MG63 (cell line): ENCODE measurements around the gene TOX2. TPM values are rescaled to one million over a fixed set of nuclear protein-coding genes. Genes with fewer than 3 reads are reported as not detected.

Experiments used
- DNase-seq: peaks from one replicate; pipeline ENCODE4 v3.0.0-alpha.2; 2020
- H3K27me3 ChIP-seq: fragments of 250-450 bp; sonication (Bioruptor Pico); 2 replicates; pipeline ENCODE4 v1.5.1; 2020; ENCODE audit warnings: mild to moderate bottlenecking, moderate library complexity
- H3K36me3 ChIP-seq: fragments of 250-450 bp; sonication (Bioruptor Pico); 2 replicates; pipeline ENCODE4 v1.5.1; 2020; ENCODE audit warnings: mild to moderate bottlenecking, moderate library complexity
- H3K4me3 ChIP-seq: fragments of 250-450 bp; sonication (Bioruptor Pico); 2 replicates; pipeline ENCODE4 v1.5.1; 2020; ENCODE audit warnings: mild to moderate bottlenecking, moderate library complexity
- H3K9me3 ChIP-seq: fragments of 250-450 bp; sonication (Bioruptor Pico); 2 replicates; pipeline ENCODE4 v1.5.1; 2020; ENCODE audit warnings: mild to moderate bottlenecking, moderate library complexity
- total RNA-seq: library from RNA; depleted of rRNA; stranded (reverse); fragments of >200 nt; shearing (Covaris generic); gene quantifications from 2 replicates; pipeline ENCODE4 v1.2.3, GENCODE V29; 2014; ENCODE audit warnings: low replicate concordance

TOX2 gene
- total RNA-seq, 1 experiment from 2014 or later = 0.89 TPM

GRCh38 chr20:44021900-44022299 is 107.2 kb downstream of the TOX2 start:
- DNase-seq = no peak
- Histone ChIP-seq H3K9me3 (no peaks in the 10 kb centered on the region), H3K36me3 (no peaks in the 10 kb centered on the region), H3K27me3 (peaks cover 2% of the 10 kb centered on the region; the same call in 1 of the 2 replicates), H3K4me3 (no peak overlapping the region)

GRCh38 chr20:44022464-44022863 is 107.8 kb downstream of the TOX2 start:
- Histone ChIP-seq H3K4me3 (no peak overlapping the region), H3K27me3 (peaks cover 2% of the 10 kb centered on the region; the same call in 1 of the 2 replicates), H3K9me3 (no peaks in the 10 kb centered on the region), H3K36me3 (no peaks in the 10 kb centered on the region)
- DNase-seq = no peak

- DNase-seq = no peak
- H3K27me3 ChIP-seq = peaks cover 2% of the 10 kb centered on the region; the same call in 1 of the 2 replicates
- H3K4me3 ChIP-seq = no peak overlapping the region
- H3K36me3 ChIP-seq = no peaks in the 10 kb centered on the region
- H3K9me3 ChIP-seq = no peaks in the 10 kb centered on the region
These were observed 109.1 kb downstream of the TOX2 start for GRCh38 chr20:44023515-44024371.

GRCh38 chr20:44024820-44025580 is 110.3 kb downstream of the TOX2 start:
- H3K4me3 ChIP-seq = no peak overlapping the region
- no peak for DNase-seq
- H3K36me3 ChIP-seq = no peaks in the 10 kb centered on the region
- peaks cover 5% of the 10 kb centered on the region for H3K27me3 ChIP-seq
- H3K9me3 ChIP-seq = no peaks in the 10 kb centered on the region

GRCh38 chr20:44025756-44026155 is 111.1 kb downstream of the TOX2 start:
- Histone ChIP-seq H3K4me3 (no peak overlapping the region), H3K9me3 (no peaks in the 10 kb centered on the region), H3K27me3 (peaks cover 5% of the 10 kb centered on the region), H3K36me3 (no peaks in the 10 kb centered on the region)
- DNase-seq = no peak

- Histone ChIP-seq H3K4me3 (no peak overlapping the region), H3K36me3 (no peaks in the 10 kb centered on the region), H3K9me3 (no peaks in the 10 kb centered on the region), H3K27me3 (peaks cover 5% of the 10 kb centered on the region)
- no peak for DNase-seq
These were observed 112.1 kb downstream of the TOX2 start for GRCh38 chr20:44026647-44027342.

- Histone ChIP-seq H3K9me3 (no peaks in the 10 kb centered on the region), H3K36me3 (no peaks in the 10 kb centered on the region), H3K4me3 (no peak overlapping the region), H3K27me3 (peaks cover 5% of the 10 kb centered on the region)
- no peak for DNase-seq
These were observed 112.8 kb downstream of the TOX2 start for GRCh38 chr20:44027343-44028002.

- Histone ChIP-seq H3K27me3 (peaks cover 5% of the 10 kb centered on the region), H3K9me3 (no peaks in the 10 kb centered on the region)
- no peak for DNase-seq
These were observed 113.5 kb downstream of the TOX2 start for GRCh38 chr20:44028003-44028730.

GRCh38 chr20:44028868-44029847 is 114.5 kb downstream of the TOX2 start:
- no peak for DNase-seq
- Histone ChIP-seq H3K36me3 (no peaks in the 10 kb centered on the region), H3K9me3 (no peaks in the 10 kb centered on the region), H3K4me3 (no peak overlapping the region), H3K27me3 (peaks cover 3% of the 10 kb centered on the region)

More at GRCh38 chr20:44028003-44028730, 113.5 kb downstream of the TOX2 start:
- Histone ChIP-seq H3K36me3 (no peaks in the 10 kb centered on the region), H3K4me3 (no peak overlapping the region)

- H3K27me3 ChIP-seq = peaks cover 3% of the 10 kb centered on the region; the same call in 1 of the 2 replicates
- H3K36me3 ChIP-seq = no peaks in the 10 kb centered on the region
- no peak overlapping the region for H3K4me3 ChIP-seq
- no peaks in the 10 kb centered on the region for H3K9me3 ChIP-seq
- no peak for DNase-seq
These were observed 115.2 kb downstream of the TOX2 start for GRCh38 chr20:44029848-44030230.

GRCh38 chr20:44030394-44030793 is 115.7 kb downstream of the TOX2 start:
- Histone ChIP-seq H3K4me3 (no peak overlapping the region), H3K27me3 (peaks cover 3% of the 10 kb centered on the region; the same call in 1 of the 2 replicates), H3K36me3 (no peaks in the 10 kb centered on the region), H3K9me3 (no peaks in the 10 kb centered on the region)
- DNase-seq = no peak

- Histone ChIP-seq H3K36me3 (no peaks in the 10 kb centered on the region), H3K27me3 (peaks cover 3% of the 10 kb centered on the region; the same call in 1 of the 2 replicates), H3K4me3 (no peak overlapping the region), H3K9me3 (no peaks in the 10 kb centered on the region)
- DNase-seq = no peak
These were observed 116.4 kb downstream of the TOX2 start for GRCh38 chr20:44031001-44031574.

- H3K27me3 ChIP-seq = peaks cover 3% of the 10 kb centered on the region; the same call in 1 of the 2 replicates
- H3K36me3 ChIP-seq = no peaks in the 10 kb centered on the region
- H3K4me3 ChIP-seq = no peak overlapping the region
- no peaks in the 10 kb centered on the region for H3K9me3 ChIP-seq
- DNase-seq = no peak
These were observed 117.3 kb downstream of the TOX2 start for GRCh38 chr20:44031781-44032582.
